HCT116 (cell line): Measurements from ENCODE around the gene LRRC75A.

Experiments used
- CEBPB ChIP-seq: IDR thresholded peaks from 2 replicates; pipeline ENCODE4 v1.6.1; 2012; ENCODE audit warnings: low read depth
- CTCF ChIP-seq, 3 experiments: fragments of 200-600 bp in 1 of 3; sonication (generic) in 1 of 3; IDR thresholded peaks in 2 of 3; conservative IDR thresholded peaks in 1 of 3; 2 replicates each; pipeline ENCODE4 v1.5.1; 2012 to 2017; ENCODE audit warnings: low read depth in 2 of 3, low read length in 2 of 3, antibody characterized with exemption in 1 of 3, borderline replicate concordance in 1 of 3, control low read depth in 1 of 3, mild to moderate bottlenecking in 1 of 3, mixed read lengths in 1 of 3, mixed run types in 1 of 3, moderate library complexity in 1 of 3; ENCODE audit not compliant: insufficient read depth in 1 of 3
- EZH2 ChIP-seq: fragments of 200-600 bp; sonication (generic); IDR thresholded peaks from 2 replicates; pipeline ENCODE4 v1.6.1; 2017; ENCODE audit warnings: antibody characterized with exemption, mixed run types
- EZH2phosphoT487 ChIP-seq: fragments of 200-600 bp; IDR thresholded peaks from 2 replicates; pipeline ENCODE4 v1.6.1; 2018; ENCODE audit warnings: antibody characterized with exemption, borderline replicate concordance
- POLR2A ChIP-seq: IDR thresholded peaks from 2 replicates; pipeline ENCODE4 v1.7.0; 2011; ENCODE audit warnings: borderline replicate concordance; ENCODE audit not compliant: insufficient read depth, insufficient read length; ENCODE audit errors: extremely low read depth

GRCh38 chr17:16488968-16489337 is 3.0 kb downstream of the LRRC75A start:
- TF ChIP-seq CTCF (IDR thresholded peaks at IDR 0.05 in 2 of 3, conservative IDR thresholded peaks at IDR 0.05 in 1 of 3; ENCODE audit: borderline replicate concordance in 1 of 3, insufficient read depth in 1 of 3, low read depth in 2 of 3, low read length in 2 of 3) (no peak), EZH2phosphoT487 (no peak), CEBPB (no peak), EZH2 (no peak), POLR2A (no peak)
